SK-N-SH (cell line): ENCODE results near the gene ZNF442. TPM values are rescaled to one million over a fixed set of nuclear protein-coding genes. Genes with fewer than 3 reads are reported as not detected.

Experiments used
- CTCF ChIA-PET: fragments of 300-600, 350-600 bp; formaldehyde crosslinking; extraction: SDS; loops from one replicate; lab custom pipeline; 2021; lab: Yijun Ruan, JAX
- POLR2A ChIA-PET: fragments of 350-600 bp; sonication (Branson Sonifier 250); formaldehyde crosslinking; extraction: SDS; loops from one replicate; lab custom pipeline; 2020; ENCODE audit warnings: antibody characterized with exemption, inconsistent platforms; lab: Yijun Ruan, JAX
- DNase-seq: peaks from one replicate; pipeline ENCODE4 v3.0.0; 2012
- H2AFZ ChIP-seq: fragments of 200-600 bp; sonication (generic); 2 replicates; pipeline ENCODE4 v1.8.1; 2016; ENCODE audit warnings: antibody characterized with exemption, mild to moderate bottlenecking, low read depth
- H3F3A ChIP-seq: fragments of 200-600 bp; sonication (generic); replicated peaks from 2 replicates; pipeline ENCODE3; 2016; ENCODE audit warnings: antibody characterized with exemption, mild to moderate bottlenecking; ENCODE audit not compliant: insufficient read depth
- H3K27ac ChIP-seq, 2 experiments: fragments of 200-500 bp in 1 of 2; fragments of 200-600 bp in 1 of 2; sonication (Bioruptor generic) in 1 of 2; sonication (generic), shearing (Covaris generic) in 1 of 2; 2 replicates each; pipeline versions ENCODE4 v1.5.1 to v1.6.1; 2014 to 2016; ENCODE audit warnings: low read depth in 2 of 2, inconsistent platforms in 1 of 2, low read length in 1 of 2, mild to moderate bottlenecking in 1 of 2, mixed read lengths in 1 of 2
- H3K27me3 ChIP-seq: fragments of 200-600 bp; sonication (generic), shearing (Covaris generic); 2 replicates; pipeline ENCODE4 v1.6.1; 2016; ENCODE audit warnings: mixed run types; ENCODE audit not compliant: insufficient read depth
- H3K36me3 ChIP-seq, 2 experiments: fragments of 200-500 bp in 1 of 2; fragments of 200-600 bp in 1 of 2; sonication (Bioruptor generic) in 1 of 2; sonication (generic) in 1 of 2; replicated peaks in 1 of 2; 2 replicates each; pipeline versions ENCODE3 to v1.5.1; 2014 to 2016; ENCODE audit warnings: low read length in 1 of 2, mild to moderate bottlenecking in 1 of 2; ENCODE audit not compliant: insufficient read depth in 2 of 2, control insufficient read depth in 1 of 2
- H3K4me1 ChIP-seq, 2 experiments: fragments of 200-500 bp in 1 of 2; fragments of 200-600 bp in 1 of 2; sonication (Bioruptor generic) in 1 of 2; sonication (generic), shearing (Covaris generic) in 1 of 2; 2 replicates each; pipeline versions ENCODE4 v1.5.1 to v1.6.1; 2014 to 2016; ENCODE audit warnings: low read depth in 1 of 2, low read length in 1 of 2, mixed run types in 1 of 2; ENCODE audit not compliant: insufficient read depth in 2 of 2, control insufficient read depth in 1 of 2
- H3K4me2 ChIP-seq: fragments of 200-600 bp; sonication (generic), shearing (Covaris generic); 2 replicates; pipeline ENCODE4 v1.6.1; 2017; ENCODE audit warnings: mixed run types
- H3K4me3 ChIP-seq, 2 experiments: fragments of 200-500 bp in 1 of 2; fragments of 200-600 bp in 1 of 2; sonication (Bioruptor generic) in 1 of 2; sonication (generic), shearing (Covaris generic) in 1 of 2; 2 replicates each; pipeline versions ENCODE4 v1.5.1 to v1.8.1; 2014 to 2016; ENCODE audit warnings: low read depth in 2 of 2, inconsistent platforms in 1 of 2, low read length in 1 of 2, mild to moderate bottlenecking in 1 of 2, mixed read lengths in 1 of 2, moderate library complexity in 1 of 2
- H3K79me2 ChIP-seq: fragments of 200-600 bp; sonication (generic); 2 replicates; pipeline ENCODE4 v1.8.1; 2017; ENCODE audit warnings: mild to moderate bottlenecking; ENCODE audit not compliant: insufficient read depth
- H3K9ac ChIP-seq: fragments of 200-600 bp; sonication (generic); 2 replicates; pipeline ENCODE4 v1.6.1; 2017; ENCODE audit warnings: mixed run types
- H3K9me2 ChIP-seq: fragments of 200-600 bp; sonication (generic); 2 replicates; pipeline ENCODE4 v1.6.1; 2017; ENCODE audit warnings: mixed run types
- H3K9me3 ChIP-seq: fragments of 200-600 bp; sonication (generic); 2 replicates; pipeline ENCODE4 v1.6.1; 2017; ENCODE audit warnings: mixed run types, mild to moderate bottlenecking, moderate library complexity
- H4K20me1 ChIP-seq: fragments of 200-600 bp; sonication (generic); 2 replicates; pipeline ENCODE4 v1.6.1; 2017; ENCODE audit warnings: mild to moderate bottlenecking, mixed run types; ENCODE audit not compliant: insufficient read depth
- EZH2phosphoT487 ChIP-seq: fragments of 200-600 bp; sonication (generic); IDR thresholded peaks from 2 replicates; pipeline ENCODE4 v1.6.1; 2017; ENCODE audit warnings: low read depth, mixed run types, mild to moderate bottlenecking, antibody characterized with exemption, moderate library complexity, borderline replicate concordance
- FOXM1 ChIP-seq: IDR thresholded peaks from 2 replicates; pipeline ENCODE4 v1.4.0; 2012; ENCODE audit warnings: low read depth, mild to moderate bottlenecking
- GABPA ChIP-seq: IDR thresholded peaks from 2 replicates; pipeline ENCODE4 v1.4.0; 2012; ENCODE audit warnings: low read depth, mild to moderate bottlenecking
- IRF3 ChIP-seq: fragments of 150-350 bp; IDR thresholded peaks from 2 replicates; pipeline ENCODE4 v1.6.1; 2016; ENCODE audit warnings: mild to moderate bottlenecking, low read depth, low read length
- MAX ChIP-seq: IDR thresholded peaks from 2 replicates; pipeline ENCODE4 v1.4.0; 2012; ENCODE audit warnings: low read depth
- MEF2A ChIP-seq: IDR thresholded peaks from 2 replicates; pipeline ENCODE4 v1.4.0; 2012; ENCODE audit warnings: low read depth, borderline replicate concordance
- MXI1 ChIP-seq: IDR thresholded peaks from 2 replicates; pipeline ENCODE4 v1.6.1; 2012; ENCODE audit warnings: mild to moderate bottlenecking, low read depth, low read length, improper control_type of control experiment
- NFIC ChIP-seq: IDR thresholded peaks from 2 replicates; pipeline ENCODE4 v1.4.0; 2012; ENCODE audit warnings: borderline replicate concordance
- PBX3 ChIP-seq: IDR thresholded peaks from 2 replicates; pipeline ENCODE4; 2012
- RCOR1 ChIP-seq: fragments of 150-350 bp; IDR thresholded peaks from 2 replicates; pipeline ENCODE4 v1.6.1; 2017; ENCODE audit warnings: antibody characterized with exemption, low read length
- REST ChIP-seq: IDR thresholded peaks from 2 replicates; pipeline ENCODE4 v1.6.1; 2012; ENCODE audit warnings: mild to moderate bottlenecking, low read depth, low read length, moderate library complexity
- RXRA ChIP-seq: IDR thresholded peaks from 2 replicates; pipeline ENCODE4 v1.4.0; 2012; ENCODE audit warnings: low read depth, mild to moderate bottlenecking, borderline replicate concordance
- SMC3 ChIP-seq: IDR thresholded peaks from 2 replicates; pipeline ENCODE4 v1.6.1; 2012; ENCODE audit warnings: low read depth, low read length, improper control_type of control experiment
- TAF1 ChIP-seq: IDR thresholded peaks from 2 replicates; pipeline ENCODE4 v1.6.1; 2012; ENCODE audit warnings: low read depth, mild to moderate bottlenecking, low read length, moderate library complexity, borderline replicate concordance
- TEAD4 ChIP-seq: IDR thresholded peaks from 2 replicates; pipeline ENCODE4 v1.4.0; 2012; ENCODE audit warnings: mild to moderate bottlenecking, borderline replicate concordance; ENCODE audit not compliant: insufficient read depth
- USF1 ChIP-seq: IDR thresholded peaks from 2 replicates; pipeline ENCODE4 v1.4.0; 2012; ENCODE audit warnings: low read depth, borderline replicate concordance
- USF2 ChIP-seq: fragments of 150-350 bp; IDR thresholded peaks from 2 replicates; pipeline ENCODE4 v1.6.1; 2017; ENCODE audit warnings: antibody characterized with exemption, low read length, low read depth, borderline replicate concordance
- YY1 ChIP-seq: IDR thresholded peaks from 2 replicates; pipeline ENCODE4 v1.4.0; 2012; ENCODE audit warnings: low read depth, mild to moderate bottlenecking
- WGBS: methylation state at CpG from one replicate; pipeline ENCODE4 v1.1.6; 2017; ENCODE audit warnings: low lambda C conversion rate; 5-methylcytosine and 5-hydroxymethylcytosine counted together
- polyA plus RNA-seq, 3 experiments: library from polyadenylated mRNA; depleted of rRNA; stranded (reverse); fragments of >200 nt; gene quantifications; 2 replicates each; pipeline ENCODE4 v1.2.3, GENCODE V29; 2012

Gene ZNF442
- polyA plus RNA-seq, 1 of the 3 experiments (the other 2 are of a cell fraction), result 0.43 TPM

GRCh38 chr19:12380444-12380737 lies 14.9 kb upstream of the ZNF442 start:
- DNase-seq, result no peak
- no peaks in the 10 kb centered on the region for H3K27me3 ChIP-seq
- no peaks in the 10 kb centered on the region for H3K79me2 ChIP-seq
- H3K4me2 ChIP-seq, result no peak overlapping the region
- no peak overlapping the region for H3K9ac ChIP-seq
- H3K4me1 ChIP-seq, result no peaks in the 10 kb centered on the region
- peaks cover 5% of the 10 kb centered on the region; the same call in 1 of the 2 replicates for H3K9me3 ChIP-seq
- H3F3A ChIP-seq, result no peaks in the 10 kb centered on the region
- CTCF ChIA-PET, result no interaction called here
- H2AFZ ChIP-seq, result no peak overlapping the region
- peaks cover 0 to 9% of the 10 kb centered on the region in 2 experiments for H3K36me3 ChIP-seq
- no peak overlapping the region for H3K27ac ChIP-seq
- H3K4me3 ChIP-seq, result no peak overlapping the region
- no peaks in the 10 kb centered on the region for H3K9me2 ChIP-seq
- WGBS, result 47% methylated on average over 2 of the region's 2 CpGs
- no peak for TF ChIP-seq RCOR1
- TF ChIP-seq GABPA, result no peak
- no peak for TF ChIP-seq USF1
- no peak for TF ChIP-seq SMC3
- TF ChIP-seq USF2, result no peak
- POLR2A ChIA-PET, result no interaction called here
- no peaks in the 10 kb centered on the region for H4K20me1 ChIP-seq

- Histone ChIP-seq H3K4me1 (no peaks in the 10 kb centered on the region), H3F3A (no peaks in the 10 kb centered on the region), H3K9me3 (peaks cover 5% of the 10 kb centered on the region; the same call in 1 of the 2 replicates), H3K27me3 (no peaks in the 10 kb centered on the region), H3K27ac (no peak overlapping the region), H3K4me3 (no peak overlapping the region; a peak in 1 of 4 replicates), H3K9ac (no peak overlapping the region), H4K20me1 (no peaks in the 10 kb centered on the region), H3K4me2 (no peak overlapping the region), H2AFZ (no peak overlapping the region), H3K9me2 (no peaks in the 10 kb centered on the region), H3K79me2 (no peaks in the 10 kb centered on the region), H3K36me3 (peaks cover 0 to 7% of the 10 kb centered on the region in 2 experiments)
- WGBS, result 55% methylated on average over 5 of the region's 5 CpGs
- CTCF ChIA-PET, result no interaction called here
- POLR2A ChIA-PET, result no interaction called here
- no peak for DNase-seq
- no peak for TF ChIP-seq PBX3
- TF ChIP-seq REST, result no peak
- TF ChIP-seq TAF1, result no peak
- TF ChIP-seq TEAD4, result no peak
- TF ChIP-seq MAX, result no peak
- TF ChIP-seq MEF2A, result no peak
- TF ChIP-seq USF2, result no peak
- TF ChIP-seq NFIC, result no peak
- no peak for TF ChIP-seq FOXM1
- no peak for TF ChIP-seq RXRA
- no peak for TF ChIP-seq MXI1
- no peak for TF ChIP-seq EZH2phosphoT487
- no peak for TF ChIP-seq YY1
- TF ChIP-seq IRF3, result no peak
Measured at GRCh38 chr19:12379732-12380443, 14.4 kb upstream of the ZNF442 start.
